Renal cortical epithelial cell (primary cell): ENCODE data around the gene C5AR2. TPM values are rescaled to one million over a fixed set of nuclear protein-coding genes. Genes with fewer than 3 reads are reported as not detected.
"Not testable (repeated sequence)": the region's sequence is repeated elsewhere in the genome, so short reads cannot be mapped to it uniquely, and the experiment has no call there.

Source experiments
- DNase-seq: peaks from one replicate; pipeline ENCODE4 v3.0.0-alpha.2; 2011; ENCODE audit warnings: low read depth
- total RNA-seq: library from RNA; depleted of rRNA; stranded (reverse); fragments of >200 nt; gene quantifications from 2 replicates; pipeline ENCODE4 v1.2.3, GENCODE V29; 2014

The C5AR2 gene
- total RNA-seq, 1 donor from 2014 or later = 0.30 TPM

- not testable (repeated sequence) for DNase-seq
Measured at GRCh38 chr19:47386582-47386981, 54.6 kb downstream of the C5AR2 start.

- not testable (repeated sequence) for DNase-seq
Measured at GRCh38 chr19:47387623-47388022, 55.6 kb downstream of the C5AR2 start.

GRCh38 chr19:47388721-47389120 is 56.7 kb downstream of the C5AR2 start:
- DNase-seq = not testable (repeated sequence)

- DNase-seq = no peak
Measured at GRCh38 chr19:47389150-47389556, 57.2 kb downstream of the C5AR2 start.

GRCh38 chr19:47390533-47391488 is 58.8 kb downstream of the C5AR2 start:
- DNase-seq = no peak

GRCh38 chr19:47391510-47392223 is 59.7 kb downstream of the C5AR2 start:
- DNase-seq = peak; percentile 50

Other genes with a start within 250 kb of the C5AR2 start
- 7.5 and 20.4 TPM in 2 replicates for gene ZC3H4, start 218.4 kb upstream of the C5AR2 start, total RNA-seq
- gene SAE1, start 201.3 kb upstream of the C5AR2 start, total RNA-seq = 106 and 164 TPM in 2 replicates
- 21.1 and 29.7 TPM in 2 replicates for gene BBC3, start 101.0 kb upstream of the C5AR2 start, total RNA-seq
- gene CCDC9, start 75.7 kb upstream of the C5AR2 start, total RNA-seq = 4.0 and 9.8 TPM in 2 replicates
- gene INAFM1, start 57.3 kb upstream of the C5AR2 start, total RNA-seq = 1.4 and 1.8 TPM in 2 replicates
- 0.80 TPM in 1 of 2 replicates, not detected in the other for gene C5AR1, start 22.3 kb upstream of the C5AR2 start, total RNA-seq
- gene DHX34, start 17.1 kb downstream of the C5AR2 start, total RNA-seq = 7.1 and 13.4 TPM in 2 replicates
- 3.6 and 9.1 TPM in 2 replicates for gene MEIS3, start 87.4 kb downstream of the C5AR2 start, total RNA-seq
- gene SLC8A2, start 139.7 kb downstream of the C5AR2 start, total RNA-seq = 0.30 and 1.6 TPM in 2 replicates
- gene KPTN, start 152.0 kb downstream of the C5AR2 start, total RNA-seq = 1.4 and 7.1 TPM in 2 replicates
- 95.9 and 131 TPM in 2 replicates for gene NAPA, start 182.9 kb downstream of the C5AR2 start, total RNA-seq
- not detected in 2 replicates for gene ZNF541, start 241.0 kb downstream of the C5AR2 start, total RNA-seq